ENCODE measurements around the gene BRD7. TPM values are rescaled to one million over a fixed set of nuclear protein-coding genes. Genes with fewer than 3 reads are reported as not detected.

The BRD7 gene
- total and polyA plus RNA-seq, 2 donors (not counting 3 experiments of a cell fraction or from before 2014, with no cell fraction given), result 17.1 to 69.1 TPM

- intact Hi-C loops (cut with micrococcal nuclease), result no loop called here
- H4K20me1 ChIP-seq (replicated peaks; ENCODE audit: control insufficient read depth, extremely low read depth, insufficient read depth, low read length), result no peaks in the 10 kb centered on the region
- CTCF ChIA-PET, result interaction anchor here (1.8 kb wide), 1 partner anchor 510 kb away, joined by 7 read pairs; no protein-coding TSS in a partner anchor
- BruUV-seq (replicated peaks), result no TSS peak
- H3K4me3 ChIP-seq (replicated peaks in 1 of 3; ENCODE audit: insufficient read depth in 1 of 3, low read depth in 1 of 3, low read length in 3 of 3), result no peak overlapping the region
- H3K9me3 ChIP-seq (replicated peaks; ENCODE audit: control insufficient read depth, insufficient read depth, low read length), result no peaks in the 10 kb centered on the region
- H3K27ac ChIP-seq (ENCODE audit: insufficient read depth, low read depth, low read length), result no peak overlapping the region
- TF ChIP-seq GATA2 (IDR thresholded peaks at IDR 0.05; ENCODE audit: insufficient read depth, insufficient read length, low read depth, low read length) (no peak), POLR2AphosphoS5 (IDR thresholded peaks at IDR 0.05; ENCODE audit: insufficient read depth, low read depth, low read length) (no peak), MAX (IDR thresholded peaks at IDR 0.05; ENCODE audit: insufficient read depth, insufficient read length) (no peak), EZH2 (IDR thresholded peaks at IDR 0.05; ENCODE audit: borderline replicate concordance, low read depth, low read length, severe bottlenecking) (no peak), FOS (IDR thresholded peaks at IDR 0.05; ENCODE audit: borderline replicate concordance, insufficient read depth, low read length) (no peak), CTCF (IDR thresholded peaks at IDR 0.05; ENCODE audit: extremely low read depth in 1 of 2, insufficient read depth in 1 of 2, low read depth in 1 of 2, low read length in 2 of 2) (no peak), POLR2A (IDR thresholded peaks at IDR 0.05; ENCODE audit: low read depth, low read length) (no peak), MYC (IDR thresholded peaks at IDR 0.05; ENCODE audit: low read depth, low read length) (no peak)
- POLR2A ChIA-PET, result no interaction called here
- no peaks in the 10 kb centered on the region for H3K4me1 ChIP-seq (ENCODE audit: control insufficient read depth, extremely low read depth, insufficient read depth, low read length)
- H3K79me2 ChIP-seq (ENCODE audit: control insufficient read depth, insufficient read depth, low read length), result no peaks in the 10 kb centered on the region
- dilution Hi-C loops (cut with MboI; ENCODE audit: extremely low pct_ligation_motif_present, low sequenced_read_pairs), result no loop called here
- no peaks in the 10 kb centered on the region for H3K9me1 ChIP-seq (replicated peaks; ENCODE audit: control insufficient read depth, extremely low read depth, insufficient read depth, low read length)
- no peak overlapping the region for H3K4me2 ChIP-seq (ENCODE audit: insufficient read depth, low read length)
- H3K9ac ChIP-seq (replicated peaks; ENCODE audit: extremely low read depth, insufficient read depth, low read length), result no peak overlapping the region
- no peak overlapping the region for H2AFZ ChIP-seq (ENCODE audit: low read depth, low read length)
- FAIRE-seq, result no peak
- DNase-seq (ENCODE audit: low read depth, low spot score), result no peak
- H3K27me3 ChIP-seq (ENCODE audit: control insufficient read depth in 2 of 2, insufficient read depth in 2 of 2, low read length in 2 of 2), result no peaks in the 10 kb centered on the region
- no peaks in the 10 kb centered on the region for H3K36me3 ChIP-seq (ENCODE audit: control insufficient read depth in 2 of 2, extremely low read depth in 1 of 2, insufficient read depth in 2 of 2, low read length in 2 of 2)
These were observed 72.0 kb downstream of the BRD7 start for GRCh38 chr16:50296807-50297206.
